Body of pancreas (tissue), 4 donors: Measurements from ENCODE around the gene ENTR1. TPM values are rescaled to one million over a fixed set of nuclear protein-coding genes. Genes with fewer than 3 reads are reported as not detected.
A peak's percentile ranks its signal among the peaks of the same experiment; 100 is the strongest.

ENCODE experiments used
- ATAC-seq: fragments of 150-250 bp; one replicate; pipeline ENCODE4 v1.9.1; 2016
- DNase-seq, 4 donors: peaks; one replicate each; pipeline ENCODE4 v3.0.0-alpha.2; 2019
- H3K27ac ChIP-seq, 4 donors: fragments of 200-600 bp; sonication (generic); 1 replicate in 3 of 4; 2 replicates in 1 of 4; pipeline versions ENCODE4 v1.5.1 to v1.6.1; 2016 to 2019; ENCODE audit warnings: mild to moderate bottlenecking in 1 of 4, mixed read lengths in 1 of 4, moderate library complexity in 1 of 4
- H3K27me3 ChIP-seq, 2 donors: fragments of 200-600 bp; sonication (generic); one replicate each; pipeline ENCODE4 v1.6.0; 2016; ENCODE audit warnings: mild to moderate bottlenecking in 1 of 2
- H3K36me3 ChIP-seq, 2 donors: fragments of 200-600 bp; sonication (generic); replicated peaks in 1 of 2; 2 replicates each; pipeline ENCODE4 v1.5.1; 2016; ENCODE audit warnings: low read depth in 2 of 2; ENCODE audit not compliant: insufficient read depth in 1 of 2
- H3K4me1 ChIP-seq: fragments of 200-600 bp; sonication (generic); one replicate; pipeline ENCODE4 v1.6.0; 2016
- H3K4me3 ChIP-seq, 2 donors: fragments of 200-600 bp; sonication (generic); 1 replicate in 1 of 2; 2 replicates in 1 of 2; pipeline ENCODE4 v1.5.1; 2016 to 2019
- H3K9me3 ChIP-seq, 3 donors: fragments of 200-600 bp; sonication (generic); 1 replicate in 2 of 3; 2 replicates in 1 of 3; pipeline ENCODE4 v1.5.1; 2016
- POLR2A ChIP-seq, 3 donors: fragments of 450-650 bp; IDR thresholded peaks; one replicate each; pipeline ENCODE4 v1.6.1; 2016; ENCODE audit warnings: antibody characterized with exemption in 3 of 3, mild to moderate bottlenecking in 2 of 3
- WGBS, 2 donors: methylation state at CpG; one replicate each; pipeline ENCODE4 v1.1.5; 2017; 5-methylcytosine and 5-hydroxymethylcytosine counted together
- intact Hi-C: fragments of 100-400 bp; cut with DNase I; formaldehyde crosslinking; loops from one replicate; pipeline ENCODE4 v1.15.1; 2023
- total RNA-seq, 2 donors: library from RNA; depleted of rRNA; stranded (reverse); fragments of >200 nt; gene quantifications; one replicate each; pipeline ENCODE4 v1.1.0, GENCODE V29; 2016
- TF ChIP-seq, protein P1 (sequence below), 7 experiments: fragments of 450-650 bp in 4 of 7; fragments of 200-600 bp in 3 of 7; sonication (generic) in 3 of 7; IDR thresholded peaks; one replicate each; pipeline ENCODE4 v1.5.1; 2016 to 2019; ENCODE audit warnings: antibody characterized with exemption in 7 of 7

Gene ENTR1
- total RNA-seq, 2 donors from 2014 or later: 20.2 to 71.5 TPM

DNA sequence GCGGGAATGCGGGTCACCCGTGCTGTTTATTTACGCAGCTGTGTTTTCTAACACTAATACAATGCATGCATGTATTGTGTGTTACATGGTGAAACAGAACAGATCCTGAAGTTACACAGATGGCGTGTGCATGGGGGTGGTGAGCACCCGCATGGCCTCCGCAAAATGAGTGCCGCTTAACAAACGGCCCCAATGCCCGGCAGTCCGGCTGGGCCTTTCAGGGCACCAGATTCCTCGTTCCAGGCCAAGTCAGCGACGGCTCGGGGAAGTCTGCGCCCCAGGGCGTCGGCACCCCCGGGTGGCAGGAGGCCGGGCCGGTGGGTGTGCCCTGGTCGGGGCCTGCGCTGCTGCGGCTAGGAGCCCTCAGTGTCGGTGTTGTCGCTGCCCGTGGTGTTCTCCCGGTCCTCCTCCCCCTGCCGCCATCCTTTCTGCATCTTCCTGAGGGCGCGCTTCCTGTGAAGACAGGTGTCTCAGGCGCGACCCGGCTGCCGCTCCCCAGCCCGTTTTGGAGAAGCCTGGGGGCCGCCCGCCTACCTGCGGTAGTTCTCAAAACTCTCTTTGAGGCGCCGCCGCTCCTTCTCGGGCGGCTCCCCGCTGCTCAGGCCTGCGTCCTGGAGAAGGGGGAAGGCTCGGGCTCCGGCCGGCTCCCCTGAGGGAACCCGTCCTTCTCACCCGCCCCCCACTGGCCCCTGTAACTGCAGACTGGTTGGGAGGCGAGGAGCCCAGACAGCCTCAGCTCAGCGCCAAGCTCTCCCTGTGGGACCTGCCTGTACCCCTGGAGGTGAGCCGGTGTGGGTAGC is 46.3 kb downstream of the ENTR1 start:
- H3K27ac ChIP-seq: peak overlapping the region in 2 of 4 donors; percentile 76 to 95
- H3K4me1 ChIP-seq: peaks cover 22% of the 10 kb centered on the region
- no peaks in the 10 kb centered on the region for H3K9me3 ChIP-seq
- H3K27me3 ChIP-seq: no peaks in the 10 kb centered on the region
- 37 to 49% methylated on average over 7 to 54 of the region's 54 CpGs for WGBS, 2 donors
- no peaks in the 10 kb centered on the region for H3K36me3 ChIP-seq
- DNase-seq (no peak), ATAC-seq (no peak)
- intact Hi-C loops: no loop called here
- TF ChIP-seq, protein P1, sequence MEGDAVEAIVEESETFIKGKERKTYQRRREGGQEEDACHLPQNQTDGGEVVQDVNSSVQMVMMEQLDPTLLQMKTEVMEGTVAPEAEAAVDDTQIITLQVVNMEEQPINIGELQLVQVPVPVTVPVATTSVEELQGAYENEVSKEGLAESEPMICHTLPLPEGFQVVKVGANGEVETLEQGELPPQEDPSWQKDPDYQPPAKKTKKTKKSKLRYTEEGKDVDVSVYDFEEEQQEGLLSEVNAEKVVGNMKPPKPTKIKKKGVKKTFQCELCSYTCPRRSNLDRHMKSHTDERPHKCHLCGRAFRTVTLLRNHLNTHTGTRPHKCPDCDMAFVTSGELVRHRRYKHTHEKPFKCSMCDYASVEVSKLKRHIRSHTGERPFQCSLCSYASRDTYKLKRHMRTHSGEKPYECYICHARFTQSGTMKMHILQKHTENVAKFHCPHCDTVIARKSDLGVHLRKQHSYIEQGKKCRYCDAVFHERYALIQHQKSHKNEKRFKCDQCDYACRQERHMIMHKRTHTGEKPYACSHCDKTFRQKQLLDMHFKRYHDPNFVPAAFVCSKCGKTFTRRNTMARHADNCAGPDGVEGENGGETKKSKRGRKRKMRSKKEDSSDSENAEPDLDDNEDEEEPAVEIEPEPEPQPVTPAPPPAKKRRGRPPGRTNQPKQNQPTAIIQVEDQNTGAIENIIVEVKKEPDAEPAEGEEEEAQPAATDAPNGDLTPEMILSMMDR (IDR thresholded peaks at IDR 0.05): no peak
- no peak for TF ChIP-seq POLR2A (IDR thresholded peaks at IDR 0.05)
- H3K4me3 ChIP-seq: no peak overlapping the region

- ATAC-seq: peak; percentile 95
- intact Hi-C loops: no loop called here
- Histone ChIP-seq H3K36me3 (no peaks in the 10 kb centered on the region), H3K27me3 (no peaks in the 10 kb centered on the region), H3K9me3 (no peaks in the 10 kb centered on the region), H3K27ac (peak within 1 kb of the TSS; percentile 76 to 95 (median 95)), H3K4me1 (peaks cover 22% of the 10 kb centered on the region), H3K4me3 (peak within 1 kb of the TSS; percentile 9 to 60)
- peak; percentile 85 to 92 (median 90) for TF ChIP-seq POLR2A (IDR thresholded peaks at IDR 0.05)
- TF ChIP-seq, protein P1 (IDR thresholded peaks at IDR 0.05): peak; percentile 90 to 100 (median 99)
- peak; percentile 97 to 98 (median 98) for DNase-seq
- 2% methylated on average over 52 of the region's 97 CpGs; no CpG with 5 or more reads in 1 of the 2 donors for WGBS, 2 donors
Measured at GRCh38 chr9:136363106-136363948, 47.1 kb downstream of the ENTR1 start, which contains the start of gene DNLZ. Gene DNLZ (minus strand): TSS chr9:136363744. CDS start chr9:136363714, 30 bp downstream.

DNA sequence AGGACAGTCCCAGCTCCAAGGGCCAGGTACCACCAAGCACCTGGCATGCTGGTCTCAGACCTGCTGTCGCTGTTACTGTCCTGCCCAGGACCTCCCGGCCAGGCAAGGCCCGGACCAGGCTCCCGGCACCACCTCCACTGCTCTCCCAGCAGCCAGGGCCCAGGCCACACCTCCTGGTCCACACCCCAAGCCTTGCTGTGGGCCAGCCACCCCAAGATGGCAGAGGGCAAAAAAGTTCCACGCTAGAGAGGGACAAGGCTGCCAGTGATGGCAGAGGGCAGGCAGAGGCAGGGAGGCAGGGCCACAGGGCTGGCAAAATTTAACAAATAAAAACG is 48.0 kb downstream of the ENTR1 start:
- TF ChIP-seq, protein P1 (IDR thresholded peaks at IDR 0.05): no peak
- no peak for TF ChIP-seq POLR2A (IDR thresholded peaks at IDR 0.05)
- no peaks in the 10 kb centered on the region for H3K27me3 ChIP-seq
- no peaks in the 10 kb centered on the region for H3K36me3 ChIP-seq
- H3K4me1 ChIP-seq: peaks cover 22% of the 10 kb centered on the region
- H3K9me3 ChIP-seq: no peaks in the 10 kb centered on the region
- 68 to 75% methylated on average over 2 to 6 of the region's 6 CpGs for WGBS, 2 donors
- intact Hi-C loops: no loop called here
- H3K4me3 ChIP-seq: no peak overlapping the region
- no peak for ATAC-seq
- no peak for DNase-seq
- peak overlapping the region; percentile 76 to 95 (median 95) for H3K27ac ChIP-seq

GRCh38 chr9:136361754-136362449 is 48.5 kb downstream of the ENTR1 start:
- no peak overlapping the region for H3K4me3 ChIP-seq
- 81 to 87% methylated on average over 4 to 26 of the region's 26 CpGs for WGBS, 2 donors
- DNase-seq (no peak), ATAC-seq (no peak)
- no peaks in the 10 kb centered on the region for H3K36me3 ChIP-seq
- H3K4me1 ChIP-seq: peaks cover 22% of the 10 kb centered on the region
- TF ChIP-seq, protein P1 (IDR thresholded peaks at IDR 0.05): no peak
- TF ChIP-seq POLR2A (IDR thresholded peaks at IDR 0.05): no peak
- peak overlapping the region in 1 of 4 donors; percentile 39 for H3K27ac ChIP-seq
- no peaks in the 10 kb centered on the region for H3K27me3 ChIP-seq
- no peaks in the 10 kb centered on the region for H3K9me3 ChIP-seq
- intact Hi-C loops: no loop called here
